ENCODE data around the gene BRAT1. TPM values are rescaled to one million over a fixed set of nuclear protein-coding genes. Genes with fewer than 3 reads are reported as not detected.

BRAT1 gene
- total and polyA plus RNA-seq, 2 donors (not counting 1 experiment from before 2014, with no cell fraction given) = 36.8 to 68.3 TPM

- CTCF ChIA-PET = no interaction called here
- Histone ChIP-seq H3K4me2 (replicated peaks; ENCODE audit: low read depth, low read length, poor library complexity, severe bottlenecking) (no peak overlapping the region), H3K27ac (ENCODE audit: low read length in 2 of 2) (no peak overlapping the region), H2AFZ (ENCODE audit: insufficient read depth, low read depth, low read length, poor library complexity, severe bottlenecking) (no peak overlapping the region), H3K4me1 (ENCODE audit: control insufficient read depth in 2 of 2, insufficient read depth in 2 of 2, low read length in 2 of 2) (peaks cover 0 to 6% of the 10 kb centered on the region in 2 donors), H3K4me3 (ENCODE audit: control extremely low read depth in 1 of 5, extremely low read depth in 1 of 5, insufficient read depth in 1 of 5, low read depth in 2 of 5, low read length in 4 of 5) (no peak overlapping the region), H3K36me3 (replicated peaks in 1 of 2; ENCODE audit: control extremely low read depth in 1 of 2, control insufficient read depth in 1 of 2, extremely low read depth in 1 of 2, insufficient read depth in 2 of 2, low read length in 1 of 2) (no peaks in the 10 kb centered on the region), H3K79me2 (ENCODE audit: control insufficient read depth, insufficient read depth, low read length) (no peaks in the 10 kb centered on the region), H3K9ac (ENCODE audit: low read length) (no peak overlapping the region), H3K27me3 (replicated peaks in 1 of 4; ENCODE audit: control extremely low read depth in 1 of 4, control insufficient read depth in 3 of 4, insufficient read depth in 4 of 4, low read length in 3 of 4) (peaks cover 0 to 27% (median 0%) of the 10 kb centered on the region in 4 experiments), H3K9me3 (ENCODE audit: control extremely low read depth in 1 of 3, control insufficient read depth in 2 of 3, insufficient read depth in 1 of 3, low read length in 2 of 3) (peaks cover 0 to 4% (median 0%) of the 10 kb centered on the region in 3 donors), H4K20me1 (ENCODE audit: control insufficient read depth, insufficient read depth, low read length, poor library complexity, severe bottlenecking) (no peaks in the 10 kb centered on the region)
- Mint-ChIP-seq H3K27me3 (peaks cover 3% of the 10 kb centered on the region), H3K27ac (no peak overlapping the region), H3K9me3 (ENCODE audit: insufficient read depth) (no peaks in the 10 kb centered on the region), H3K4me1 (peaks cover 2% of the 10 kb centered on the region), H3K4me3 (no peak overlapping the region)
- DNase-seq (no peak), ATAC-seq (ENCODE audit: low read depth) (no peak)
- WGBS (ENCODE audit: insufficient coverage) = 86% methylated on average over 7 of the region's 13 CpGs
- POLR2A ChIA-PET = no interaction called here
- TF ChIP-seq EZH2 (IDR thresholded peaks at IDR 0.05; ENCODE audit: borderline replicate concordance, insufficient read depth, low read depth, low read length, poor library complexity, severe bottlenecking) = no peak
- no peak for TF ChIP-seq CTCF (IDR thresholded peaks at IDR 0.05)
- intact Hi-C loops (cut with micrococcal nuclease) = no loop called here
Observed at GRCh38 chr7:2490181-2490651, 65.1 kb downstream of the BRAT1 start.

- ATAC-seq (ENCODE audit: low read depth) = no peak
- H3K4me3 Mint-ChIP-seq = no peak overlapping the region
- TF ChIP-seq EZH2 (IDR thresholded peaks at IDR 0.05; ENCODE audit: borderline replicate concordance, insufficient read depth, low read depth, low read length, poor library complexity, severe bottlenecking) = no peak
- TF ChIP-seq CTCF (IDR thresholded peaks at IDR 0.05) = no peak
- POLR2A ChIA-PET = no interaction called here
- H3K4me1 Mint-ChIP-seq = peaks cover 2% of the 10 kb centered on the region
- H3K27me3 Mint-ChIP-seq = no peaks in the 10 kb centered on the region
- no peaks in the 10 kb centered on the region for H3K9me3 Mint-ChIP-seq (ENCODE audit: insufficient read depth)
- Histone ChIP-seq H3K36me3 (replicated peaks in 1 of 2; ENCODE audit: control extremely low read depth in 1 of 2, control insufficient read depth in 1 of 2, extremely low read depth in 1 of 2, insufficient read depth in 2 of 2, low read length in 1 of 2) (no peaks in the 10 kb centered on the region), H3K4me1 (ENCODE audit: control insufficient read depth in 2 of 2, insufficient read depth in 2 of 2, low read length in 2 of 2) (no peaks in the 10 kb centered on the region), H3K27me3 (replicated peaks in 1 of 4; ENCODE audit: control extremely low read depth in 1 of 4, control insufficient read depth in 3 of 4, insufficient read depth in 4 of 4, low read length in 3 of 4) (peaks cover 0 to 21% (median 0%) of the 10 kb centered on the region in 4 experiments), H3K4me2 (replicated peaks; ENCODE audit: low read depth, low read length, poor library complexity, severe bottlenecking) (no peak overlapping the region), H3K9me3 (ENCODE audit: control extremely low read depth in 1 of 3, control insufficient read depth in 2 of 3, insufficient read depth in 1 of 3, low read length in 2 of 3) (peaks cover 0 to 5% (median 0%) of the 10 kb centered on the region in 3 donors), H3K27ac (ENCODE audit: low read length in 2 of 2) (no peak overlapping the region), H2AFZ (ENCODE audit: insufficient read depth, low read depth, low read length, poor library complexity, severe bottlenecking) (no peak overlapping the region), H4K20me1 (ENCODE audit: control insufficient read depth, insufficient read depth, low read length, poor library complexity, severe bottlenecking) (no peaks in the 10 kb centered on the region), H3K4me3 (ENCODE audit: control extremely low read depth in 1 of 5, extremely low read depth in 1 of 5, insufficient read depth in 1 of 5, low read depth in 2 of 5, low read length in 4 of 5) (no peak overlapping the region), H3K79me2 (ENCODE audit: control insufficient read depth, insufficient read depth, low read length) (no peaks in the 10 kb centered on the region), H3K9ac (ENCODE audit: low read length) (no peak overlapping the region)
- WGBS (ENCODE audit: insufficient coverage) = 56% methylated on average over 8 of the region's 9 CpGs
- no peak overlapping the region for H3K27ac Mint-ChIP-seq
- intact Hi-C loops (cut with micrococcal nuclease) = no loop called here
- DNase-seq = no peak
- CTCF ChIA-PET = interaction anchor here (0.6 to 1.0 kb wide), 2 partner anchors 20 to 123 kb away, joined by 3 to 4 read pairs; no protein-coding TSS in a partner anchor
Observed at GRCh38 chr7:2488681-2489080, 66.6 kb downstream of the BRAT1 start.

All from B cell (primary cell).